Fibroblast of upper back skin (primary cell): ENCODE measurements around the gene CDX2.

Source experiments
- DNase-seq: peaks from one replicate; pipeline ENCODE4 v3.0.0-alpha.2; 2013

Gene CDX2

DNA sequence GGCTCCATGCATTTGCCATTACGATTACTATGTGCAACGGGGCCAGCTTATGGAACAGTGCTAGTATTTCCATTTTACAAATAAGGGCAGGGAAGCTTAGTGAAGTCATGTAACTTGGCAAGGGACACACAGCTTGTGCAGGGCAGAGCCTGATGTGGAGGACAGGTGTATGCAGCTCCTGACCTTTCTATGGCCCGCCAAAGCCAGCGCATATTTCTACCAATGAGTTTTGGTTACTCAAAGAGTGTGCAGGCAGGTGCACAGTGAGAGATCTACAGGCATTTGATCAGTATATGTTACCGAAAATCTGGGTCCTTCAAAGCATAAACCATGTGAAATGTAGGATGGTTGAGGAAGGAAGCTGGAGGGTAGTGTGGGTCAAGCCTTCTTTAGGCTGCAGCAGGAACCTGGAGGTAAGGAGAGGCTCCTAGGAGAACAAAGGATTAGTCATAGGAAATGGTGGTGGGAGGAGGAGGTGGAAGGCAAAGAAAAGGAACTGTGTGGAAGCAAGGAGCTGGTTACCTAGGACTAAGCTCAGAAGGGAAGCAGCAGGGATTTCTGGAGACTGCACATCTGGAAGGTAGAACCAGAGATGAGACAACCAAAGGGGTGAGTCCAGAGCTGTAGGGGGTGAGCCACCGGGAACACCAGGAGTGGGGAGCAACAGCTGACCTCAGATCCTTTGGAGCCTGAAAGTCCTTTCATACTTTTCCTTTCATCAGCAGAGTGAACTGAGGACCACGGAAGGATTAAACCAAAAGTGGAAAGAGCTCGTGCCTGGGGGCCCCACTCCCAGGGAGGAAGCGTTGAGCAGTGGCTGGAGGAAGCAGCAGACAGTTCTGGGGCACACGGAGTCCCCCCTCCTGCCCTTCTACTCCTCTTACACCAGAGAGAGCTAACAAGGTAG is 53.6 kb downstream of the CDX2 start:
- DNase-seq, result no peak

DNA sequence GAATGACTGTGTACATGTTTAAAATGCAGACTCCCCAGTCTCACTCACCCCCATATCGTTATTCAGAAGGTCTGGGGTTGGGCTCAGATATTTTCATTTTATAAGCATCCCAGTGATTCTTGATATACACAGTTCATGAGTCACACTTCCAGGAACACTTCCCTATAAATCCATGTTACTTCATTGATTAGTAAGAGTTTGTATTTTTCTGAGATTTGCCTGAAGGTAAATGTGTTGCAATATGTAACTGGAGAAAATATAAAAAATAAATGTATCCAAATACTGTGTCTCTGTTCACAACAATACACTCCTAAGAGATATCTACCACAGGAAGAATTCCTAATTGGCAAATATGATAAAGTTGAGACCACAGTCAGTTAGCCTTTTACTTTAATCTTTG is 56.0 kb downstream of the CDX2 start:
- DNase-seq, result no peak

DNA sequence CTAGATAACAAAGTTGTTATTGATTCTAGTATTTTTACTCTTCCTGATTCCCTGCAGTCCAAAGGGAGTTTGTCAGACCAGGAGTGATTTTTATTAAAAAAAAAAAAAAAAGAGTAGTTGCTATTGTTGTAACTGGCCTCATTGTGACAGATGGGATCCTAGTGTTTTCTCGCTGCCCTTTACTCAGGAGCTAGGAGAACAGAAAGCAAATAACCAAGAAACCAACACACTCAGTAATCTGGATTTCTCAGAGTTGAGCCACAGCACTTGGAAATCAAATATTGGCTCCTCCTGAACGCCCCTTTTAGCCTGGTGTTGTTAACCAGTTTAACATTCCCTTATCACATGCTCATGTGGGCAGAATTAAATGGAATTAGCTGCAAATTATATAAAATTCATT is 57.6 kb downstream of the CDX2 start:
- DNase-seq, result no peak
